CD4-positive, alpha-beta T cell treated with Interleukin-1 beta for 1 hour (primary cell): ENCODE data around the gene SH3TC1.

ENCODE experiments used
- DNase-seq, 2 donors: peaks; one replicate each; pipeline ENCODE4 v3.0.0-alpha.2; 2020 to 2022

The SH3TC1 gene

DNA sequence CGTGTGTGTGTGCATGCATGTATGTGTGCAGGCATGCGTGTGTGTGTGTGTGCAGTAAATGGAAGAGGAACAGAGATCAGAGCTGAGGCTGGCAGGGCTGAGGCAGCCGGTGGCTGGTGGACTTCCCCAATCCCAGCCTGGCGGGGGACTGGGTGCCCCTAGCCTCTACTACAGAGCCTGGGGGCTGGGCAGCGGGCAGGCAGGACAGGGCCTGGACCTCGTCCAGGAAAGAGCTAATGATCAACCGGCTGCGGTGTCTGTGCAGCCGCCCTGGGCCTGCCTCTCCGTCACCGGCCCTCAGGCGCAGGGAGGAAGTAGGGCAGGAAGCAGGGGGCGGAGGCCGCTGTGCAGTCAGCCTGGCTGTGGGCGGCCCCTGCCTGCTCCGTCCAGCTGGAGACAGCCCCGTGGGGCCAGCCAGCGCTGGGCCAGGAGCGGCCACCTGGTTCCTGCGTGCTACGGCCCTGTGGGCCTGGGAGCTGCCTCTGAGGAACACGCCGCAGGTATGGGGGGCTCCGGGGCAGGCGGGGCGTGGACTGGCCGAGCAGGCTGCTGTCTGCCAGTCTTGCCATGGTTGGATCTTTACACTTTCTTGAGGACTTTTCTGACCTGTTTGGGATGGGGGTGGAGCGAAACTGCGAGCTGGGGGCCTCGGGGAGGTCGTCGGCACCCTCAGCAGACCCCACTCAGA, at the start of gene SH3TC1:
Gene SH3TC1, plus strand, starts transcription at position 385 of the 688 bp plus-strand sequence. CDS start 5,905 bp downstream, outside the sequence.
- peak; percentile 64 to 79 for DNase-seq

DNA sequence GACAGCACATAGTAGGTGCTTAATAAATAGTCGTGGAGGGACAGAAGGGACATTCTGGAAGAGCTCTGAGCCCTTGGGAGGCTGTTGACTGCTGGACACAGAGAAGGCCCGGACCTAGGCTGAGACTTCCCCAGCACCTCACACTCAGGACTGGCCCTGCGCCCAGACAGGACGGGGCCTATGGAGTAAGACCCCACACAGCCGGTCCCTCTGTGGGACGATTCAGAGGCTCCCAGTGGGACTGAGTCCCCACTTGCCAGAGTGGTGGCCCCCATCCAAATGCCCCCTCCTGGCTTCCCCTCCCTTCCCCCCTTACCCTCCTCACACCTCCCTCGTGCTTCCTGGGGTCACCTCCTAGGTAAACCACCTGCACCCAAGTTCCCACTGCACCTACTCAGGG, 49.4 kb upstream of the SH3TC1 start:
- DNase-seq = no peak

DNA sequence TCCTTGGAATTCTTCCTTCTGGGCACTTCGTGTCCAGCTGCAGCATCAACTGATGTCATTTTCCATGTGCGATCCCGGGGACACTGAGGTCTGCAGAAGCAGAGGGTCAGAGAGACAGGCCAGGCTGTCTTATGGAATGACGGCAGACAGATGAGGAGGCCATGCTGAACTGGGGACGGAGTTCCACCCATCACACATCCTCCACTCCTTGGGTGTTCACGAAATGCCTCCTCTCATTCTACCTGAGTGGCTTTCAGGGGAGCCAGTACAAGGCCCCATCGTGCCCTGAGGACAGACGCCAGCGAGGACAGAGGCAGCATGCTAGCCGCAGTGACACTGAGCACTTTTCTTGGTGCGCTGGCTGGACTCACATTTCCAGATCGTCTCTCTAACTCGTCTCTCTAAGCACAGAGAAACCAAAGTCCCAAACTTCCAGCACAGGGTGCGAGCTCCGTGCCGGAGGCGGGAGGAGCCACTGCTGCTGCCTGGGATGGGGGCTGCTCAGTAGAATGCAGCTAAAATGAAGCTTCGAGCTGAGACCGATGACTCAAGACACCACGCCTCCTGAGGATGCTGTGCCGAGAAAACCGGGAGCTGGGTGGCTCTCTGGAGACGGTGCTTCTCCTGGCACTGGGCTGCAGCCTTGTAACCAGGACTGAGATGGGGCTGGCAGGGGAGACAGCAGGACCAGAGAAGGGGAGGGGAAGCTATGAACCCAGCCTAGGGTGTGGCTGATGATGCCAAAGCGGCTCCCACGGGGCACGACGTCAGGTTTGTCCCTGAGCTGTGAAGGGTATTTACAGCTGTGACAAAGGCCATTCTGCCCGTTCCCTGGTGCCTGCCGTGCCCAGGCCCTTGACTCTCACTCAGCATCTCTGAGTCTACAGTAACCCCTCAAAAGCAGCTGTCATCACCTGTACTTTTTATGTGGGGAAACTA, 48.7 kb upstream of the SH3TC1 start:
- no peak for DNase-seq

DNA sequence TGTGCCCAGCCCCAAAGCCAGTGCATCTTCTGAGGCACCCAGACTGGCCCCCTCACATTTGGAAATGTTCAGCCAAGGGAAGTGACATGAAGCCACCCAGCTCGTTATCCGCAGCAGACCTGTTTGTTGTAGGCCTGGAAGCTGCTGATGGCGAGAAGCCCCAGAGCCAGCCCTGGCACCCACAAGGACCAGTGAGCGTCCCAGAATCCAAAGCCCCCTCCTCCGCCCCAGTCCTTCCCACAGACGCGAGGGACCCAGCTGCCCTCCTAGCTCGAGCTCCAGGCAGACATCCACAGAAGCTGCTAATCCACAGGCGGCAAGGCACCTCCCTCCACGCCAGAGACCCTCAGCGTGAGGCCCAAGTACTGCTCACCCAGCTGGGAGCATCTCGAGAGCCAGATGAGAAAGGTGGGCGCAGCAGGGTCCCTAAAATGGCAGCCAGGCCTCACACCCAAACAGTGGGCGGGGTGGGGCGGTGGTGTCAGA, 47.9 kb upstream of the SH3TC1 start:
- no peak for DNase-seq

DNA sequence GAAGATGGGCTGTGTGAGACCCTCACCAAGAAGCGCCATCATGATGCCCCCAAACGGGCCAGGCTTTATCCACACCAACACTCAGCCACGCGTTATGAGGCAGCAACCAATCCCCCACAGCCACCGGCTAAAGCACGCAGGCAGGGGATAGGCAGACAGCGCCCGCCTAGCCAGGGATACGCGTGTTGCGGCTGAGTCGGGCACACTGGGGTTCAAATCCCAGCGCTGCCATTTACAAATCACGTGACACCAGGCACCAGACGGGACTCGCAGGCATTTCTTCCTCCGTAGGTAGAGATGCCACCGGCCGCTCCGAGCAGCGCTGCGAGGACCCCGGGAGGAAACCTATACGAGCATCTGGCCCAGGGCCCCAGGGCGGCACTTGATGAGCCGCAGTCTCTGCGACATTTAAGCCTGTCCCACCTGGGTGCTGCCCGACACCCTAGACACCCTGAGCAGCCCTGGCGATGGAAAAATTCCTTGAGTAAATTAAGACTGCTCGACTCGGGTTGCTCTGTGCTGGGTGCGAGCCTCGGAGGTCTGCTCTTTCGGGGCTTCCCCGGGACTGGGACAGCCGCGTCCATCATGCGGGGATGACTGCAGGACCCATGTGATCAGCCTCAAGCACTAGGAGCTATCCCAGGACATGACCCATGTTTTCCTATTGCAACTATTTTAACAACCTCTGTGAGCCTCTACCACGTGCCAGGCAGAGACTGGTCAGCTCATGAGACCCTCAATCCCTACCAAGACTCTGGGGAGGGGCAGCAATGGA, 46.8 kb upstream of the SH3TC1 start:
- DNase-seq = no peak

DNA sequence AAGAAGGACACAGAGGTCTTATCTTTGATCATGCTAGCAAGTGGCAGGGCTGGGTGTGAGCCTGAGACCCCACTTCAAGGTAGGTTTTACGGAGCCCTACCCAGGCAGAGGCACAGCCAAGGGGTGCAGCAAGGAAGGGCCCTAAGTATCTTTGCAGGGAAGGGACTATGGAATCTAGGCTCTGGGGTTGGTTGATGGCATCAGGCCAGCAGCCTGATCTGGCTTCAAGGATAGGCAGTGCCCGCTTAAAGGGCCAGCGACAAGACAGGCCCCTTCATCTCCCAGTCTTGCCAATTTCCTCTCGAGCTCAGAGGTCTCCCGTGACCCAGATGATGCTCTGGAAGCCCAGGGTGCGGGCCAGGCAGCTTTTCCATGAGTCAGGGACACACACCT, 46.2 kb upstream of the SH3TC1 start:
- no peak for DNase-seq

DNA sequence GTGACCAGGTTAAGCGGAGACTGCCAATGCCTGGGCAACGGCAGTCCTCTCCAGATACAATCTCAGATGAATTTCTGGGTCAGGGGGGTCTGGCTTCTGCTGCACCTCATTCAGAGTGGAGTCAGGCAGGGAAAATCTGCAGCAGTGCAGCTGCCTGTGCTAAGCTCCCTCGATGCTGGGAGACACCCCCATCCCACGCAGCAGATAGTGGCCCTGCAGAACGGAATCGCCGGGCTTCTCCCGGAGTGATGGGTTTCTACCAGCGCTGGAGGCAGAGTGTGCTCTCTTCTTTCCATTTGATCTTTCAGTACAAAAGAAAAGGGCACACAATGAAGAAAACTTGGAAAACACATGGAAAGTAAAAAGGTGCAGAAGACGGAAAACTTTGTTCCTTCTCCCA, 45.6 kb upstream of the SH3TC1 start:
- DNase-seq = no peak

DNA sequence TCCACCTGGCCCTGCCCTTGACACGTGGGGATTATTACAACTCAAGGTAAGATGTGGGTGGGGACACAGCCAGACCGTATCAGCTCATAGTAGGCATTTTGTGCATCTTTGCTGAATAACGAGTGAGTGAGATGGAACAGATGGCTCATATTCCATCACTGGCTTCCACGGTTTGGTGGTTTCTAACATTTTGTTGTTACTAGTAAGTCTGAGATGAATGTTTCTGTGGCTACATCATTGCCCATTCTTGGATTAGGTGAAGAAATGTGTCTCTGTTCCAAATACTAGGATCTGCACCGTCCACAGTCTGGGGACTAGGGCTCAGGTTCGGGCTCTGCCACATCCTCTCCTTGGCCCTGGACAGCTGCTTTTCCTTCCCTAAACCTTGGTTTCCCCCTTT, 44.0 kb upstream of the SH3TC1 start:
- no peak for DNase-seq

DNA sequence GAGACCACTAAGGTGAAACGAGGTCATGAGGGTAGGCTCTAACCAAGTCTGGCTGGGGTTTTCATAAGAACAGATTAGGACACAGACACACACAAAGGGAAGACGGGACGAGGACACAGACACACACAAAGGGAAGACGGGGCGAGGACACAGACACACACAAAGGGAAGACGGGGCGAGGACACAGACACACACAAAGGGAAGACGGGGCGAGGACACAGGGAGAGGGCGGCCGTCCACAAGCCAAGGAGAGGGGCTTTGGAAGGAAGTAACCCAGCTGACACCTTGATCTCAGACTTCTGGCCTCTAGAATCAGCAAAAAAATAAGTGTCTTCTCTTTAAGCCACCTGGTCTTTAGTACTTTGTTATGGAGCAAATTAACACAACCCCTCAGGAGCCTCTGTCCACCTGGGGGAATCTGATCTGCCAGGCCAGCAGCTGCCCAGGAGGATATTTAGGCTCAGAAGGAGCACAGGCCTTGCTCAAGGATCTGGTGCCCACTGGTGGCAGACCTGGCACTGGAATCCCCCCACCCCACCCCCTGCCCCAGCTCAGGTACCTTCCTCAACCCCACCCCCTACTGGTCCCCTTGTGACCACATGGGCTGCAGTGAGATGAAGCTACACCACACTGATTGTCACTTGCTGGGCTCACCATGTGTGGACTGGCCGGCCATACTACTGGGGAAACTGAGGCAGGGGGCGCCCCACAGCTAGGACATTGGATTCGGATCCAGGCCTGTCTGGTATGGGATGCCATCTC, 43.2 kb upstream of the SH3TC1 start:
- no peak for DNase-seq

DNA sequence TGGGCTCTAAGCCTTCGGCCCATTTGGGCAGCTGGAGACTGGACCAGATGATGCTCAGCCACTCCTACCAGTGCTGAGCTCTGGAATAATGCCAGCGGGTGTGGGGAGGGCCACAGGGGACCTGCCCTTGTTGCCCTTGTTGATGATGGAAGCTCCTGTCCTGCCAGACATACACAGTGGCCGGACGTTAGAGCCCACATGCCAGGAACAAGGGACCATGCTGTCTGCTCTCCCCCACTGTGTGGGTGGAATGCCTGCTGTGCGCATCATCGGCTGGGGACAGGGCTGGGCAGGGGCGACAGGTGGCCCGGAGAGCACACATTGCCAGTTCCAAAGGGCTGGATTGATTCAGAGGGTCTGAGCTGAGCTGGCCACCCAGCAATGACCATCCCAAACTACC, 42.5 kb upstream of the SH3TC1 start:
- no peak for DNase-seq

DNA sequence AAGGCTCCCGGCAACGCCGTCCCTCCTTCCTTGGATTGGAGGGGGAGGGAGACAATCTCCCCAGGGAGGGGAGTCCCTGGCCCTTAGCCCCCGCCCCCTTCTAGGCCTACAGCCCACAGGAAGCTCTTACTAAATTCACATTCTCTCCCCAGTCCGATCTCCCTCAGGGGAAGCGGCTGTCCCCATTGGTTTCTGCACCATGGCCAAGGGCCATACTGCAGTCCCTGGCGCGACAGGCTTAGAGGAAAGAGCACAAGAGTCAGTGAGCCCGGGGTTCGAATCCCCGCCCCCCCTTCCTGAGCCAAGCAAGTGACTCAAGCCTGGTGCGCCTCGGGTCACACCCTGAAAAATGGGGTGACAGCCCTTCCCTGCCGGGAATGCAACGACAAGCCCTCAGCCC, 41.6 kb upstream of the SH3TC1 start:
- DNase-seq = no peak

DNA sequence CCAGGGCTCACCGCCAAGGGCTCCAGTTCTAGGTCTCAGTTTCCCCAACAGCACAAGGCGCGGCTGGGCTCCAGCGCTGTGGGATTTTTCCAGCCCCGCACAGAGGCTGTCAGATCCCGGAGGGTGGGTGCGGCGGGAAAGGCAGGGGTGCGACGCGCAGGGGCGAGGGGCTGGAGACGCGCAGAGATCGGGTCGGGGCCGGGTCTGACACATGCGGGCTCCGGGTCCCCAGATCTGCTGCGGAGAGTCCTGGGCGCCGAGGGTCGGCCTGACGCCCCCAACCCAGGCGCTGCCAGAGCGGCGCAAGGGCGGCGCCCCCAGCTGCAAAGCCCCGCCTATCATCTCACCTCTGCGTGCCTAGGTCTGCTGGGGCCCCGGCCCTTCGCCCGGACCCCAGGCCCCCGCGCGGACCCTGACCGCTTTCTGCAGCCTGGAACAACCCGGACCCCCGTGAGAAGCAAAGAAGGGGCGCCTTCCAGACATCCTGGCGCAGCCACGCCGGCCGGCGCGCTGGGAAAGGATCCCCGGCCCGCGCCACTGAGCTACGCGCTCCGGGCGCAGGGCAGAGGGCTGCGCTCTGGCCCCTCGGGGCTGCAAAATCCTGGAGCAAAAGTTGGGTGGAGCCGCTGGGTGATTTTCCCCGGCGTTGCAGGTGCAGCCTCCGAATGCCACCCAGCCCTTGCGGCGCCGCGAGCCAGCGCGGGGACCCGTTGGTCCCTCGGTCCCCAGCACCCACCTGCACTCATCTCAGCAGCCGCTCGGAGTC, 41.0 kb upstream of the SH3TC1 start:
- no peak for DNase-seq

DNA sequence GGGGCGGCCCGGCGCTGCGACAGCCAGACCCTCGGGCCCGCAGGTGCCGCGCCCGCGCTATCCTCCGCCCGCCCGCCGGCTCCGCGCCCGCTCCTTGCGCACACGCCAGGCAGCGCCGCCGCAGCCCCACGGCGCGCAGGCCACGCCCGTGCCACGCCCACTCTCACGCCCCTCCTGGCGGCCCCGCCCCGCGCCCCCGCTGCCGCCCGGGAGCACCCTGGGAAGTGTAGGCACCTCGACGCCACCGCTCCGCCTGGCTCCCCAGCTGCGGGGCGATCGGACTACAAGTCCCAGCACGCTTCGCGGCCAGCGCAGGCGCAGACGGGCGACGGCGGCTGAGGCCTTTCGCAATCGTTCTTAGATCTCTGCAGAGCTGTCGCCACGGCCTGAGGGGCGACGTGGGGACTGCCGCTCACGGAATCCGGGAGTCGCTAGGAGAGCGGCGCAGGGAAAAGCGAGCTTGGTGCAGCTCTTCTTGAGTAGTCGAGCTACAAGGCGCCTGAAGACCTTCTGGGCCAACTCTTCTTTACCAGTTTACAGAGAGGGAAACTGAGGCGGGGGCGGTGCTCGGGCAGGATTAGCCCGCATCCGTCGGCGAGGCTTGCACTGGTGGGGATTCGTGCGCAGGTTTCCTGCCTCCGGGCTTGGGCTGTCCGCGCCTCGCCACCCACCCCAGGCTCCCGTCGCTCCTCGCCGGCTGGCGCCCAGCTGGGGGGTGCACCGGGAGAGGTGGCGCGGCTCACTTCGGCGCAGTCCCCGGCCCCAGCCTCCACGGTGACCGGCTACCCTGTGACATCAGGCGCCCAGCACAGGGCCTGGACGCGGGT, 40.2 kb upstream of the SH3TC1 start, which contains the start of gene ABLIM2:
Gene ABLIM2, minus strand, starts transcription at position 104 of the 827 bp plus-strand sequence. CDS start 124 bp downstream, outside the sequence.
- peak; percentile 99 for DNase-seq

DNA sequence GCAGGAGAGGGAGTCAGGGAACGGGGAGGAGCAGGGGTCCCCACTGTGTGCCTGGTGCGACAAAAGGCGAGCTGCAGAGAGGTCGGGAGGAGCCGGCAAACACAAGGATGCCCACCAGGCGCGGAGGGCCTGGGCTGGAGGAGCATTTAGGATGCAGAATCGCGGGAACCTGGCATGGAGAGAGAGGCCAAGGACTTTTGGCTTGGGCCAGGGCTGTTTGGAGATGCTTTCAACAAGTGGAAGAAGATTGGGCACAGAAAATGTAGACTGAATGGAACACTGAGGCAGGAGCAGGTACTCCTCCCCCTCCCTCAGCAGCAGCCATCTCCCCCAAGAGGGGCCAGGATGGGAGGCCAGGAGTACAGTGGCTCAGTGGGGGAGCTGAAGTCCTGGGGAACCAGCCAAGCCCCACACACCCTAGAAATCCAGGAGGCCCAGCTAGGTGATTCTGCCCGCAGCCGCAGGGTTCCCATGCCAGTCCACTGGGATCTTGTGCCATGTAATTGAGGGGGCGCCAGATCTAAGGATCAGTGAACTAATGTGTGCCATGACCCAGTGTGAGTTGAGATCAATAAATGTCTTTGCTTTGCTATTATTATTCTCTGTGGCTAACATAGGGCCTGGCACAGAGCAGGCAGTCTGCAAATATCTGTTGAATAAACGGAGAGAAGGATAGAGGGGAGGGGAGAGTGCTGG, 39.4 kb upstream of the SH3TC1 start:
- no peak for DNase-seq

DNA sequence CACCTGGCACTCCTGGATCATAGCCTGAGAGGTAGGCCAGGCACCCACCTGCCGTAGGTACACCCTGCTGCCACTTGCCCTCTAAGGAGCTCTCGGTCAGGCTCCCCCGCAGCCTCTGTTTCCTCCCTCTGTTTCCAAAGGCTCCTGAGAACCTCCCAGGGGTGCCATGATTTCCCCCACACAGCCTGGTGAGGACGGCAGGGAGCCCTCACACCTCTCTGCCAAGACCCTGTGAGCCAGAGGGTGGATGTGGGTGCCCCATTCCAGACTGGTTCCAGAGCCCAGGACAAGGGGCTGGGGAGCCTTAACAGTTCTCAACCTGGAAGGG, 38.9 kb upstream of the SH3TC1 start:
- no peak for DNase-seq

DNA sequence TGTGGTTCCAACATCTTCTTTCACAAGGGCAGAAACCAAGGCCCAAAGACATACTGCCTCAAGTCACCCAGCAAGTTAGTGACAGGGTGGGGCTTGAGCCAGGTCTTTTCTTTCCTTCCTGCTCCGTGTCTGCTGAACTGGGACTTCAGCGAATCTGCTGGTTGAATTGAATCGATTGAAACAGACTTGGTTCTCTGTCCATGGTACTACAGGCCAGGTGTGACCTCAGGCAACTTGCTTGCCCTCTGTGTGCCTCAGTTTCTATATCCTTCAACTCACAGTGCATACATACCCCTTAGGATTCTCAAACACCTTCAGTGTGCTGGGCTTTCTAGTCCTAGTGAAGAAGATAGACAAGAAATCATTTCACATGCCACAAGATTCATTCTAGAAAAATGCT, 38.5 kb upstream of the SH3TC1 start:
- DNase-seq = no peak

DNA sequence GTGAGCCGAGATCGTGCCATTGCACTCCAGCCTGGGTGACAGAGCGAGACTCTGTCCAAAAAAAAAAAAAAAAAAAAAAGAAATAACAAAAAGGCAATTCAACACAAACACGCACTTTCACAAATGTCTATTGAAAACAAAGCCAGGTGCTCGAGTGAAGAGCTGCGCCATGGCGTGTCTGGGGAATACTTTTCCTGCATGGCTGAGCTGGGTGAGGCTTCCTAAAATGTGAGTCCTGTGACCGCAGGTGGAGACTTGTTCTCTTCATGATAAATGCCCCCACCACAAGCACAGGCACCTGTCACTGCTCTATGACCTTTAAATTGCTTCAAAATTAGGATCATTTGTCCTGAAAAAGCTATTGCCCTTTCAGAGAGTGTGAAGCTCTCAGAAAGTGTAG, 36.5 kb upstream of the SH3TC1 start:
- DNase-seq = peak in 1 of 2 donors; percentile 67

DNA sequence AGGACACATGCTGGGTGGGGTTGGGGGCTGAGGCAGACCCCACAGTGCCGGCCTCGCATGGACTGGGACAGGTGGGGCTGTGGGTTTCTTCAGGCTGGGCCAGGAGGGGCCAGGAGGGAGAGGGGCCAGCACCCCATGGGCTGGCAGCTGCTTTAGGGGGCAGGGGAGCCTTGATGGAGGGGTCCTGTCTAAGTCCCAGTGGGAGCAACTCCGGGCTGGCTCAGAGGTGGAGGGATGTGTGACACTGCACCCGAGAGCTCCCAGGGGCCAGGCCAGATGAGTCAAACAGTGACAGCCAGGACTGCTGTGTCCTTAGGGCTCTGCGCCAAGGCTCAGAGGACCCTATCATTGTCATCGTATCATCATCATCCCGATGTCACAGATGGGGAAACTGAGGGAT, 36.1 kb upstream of the SH3TC1 start:
- no peak for DNase-seq

DNA sequence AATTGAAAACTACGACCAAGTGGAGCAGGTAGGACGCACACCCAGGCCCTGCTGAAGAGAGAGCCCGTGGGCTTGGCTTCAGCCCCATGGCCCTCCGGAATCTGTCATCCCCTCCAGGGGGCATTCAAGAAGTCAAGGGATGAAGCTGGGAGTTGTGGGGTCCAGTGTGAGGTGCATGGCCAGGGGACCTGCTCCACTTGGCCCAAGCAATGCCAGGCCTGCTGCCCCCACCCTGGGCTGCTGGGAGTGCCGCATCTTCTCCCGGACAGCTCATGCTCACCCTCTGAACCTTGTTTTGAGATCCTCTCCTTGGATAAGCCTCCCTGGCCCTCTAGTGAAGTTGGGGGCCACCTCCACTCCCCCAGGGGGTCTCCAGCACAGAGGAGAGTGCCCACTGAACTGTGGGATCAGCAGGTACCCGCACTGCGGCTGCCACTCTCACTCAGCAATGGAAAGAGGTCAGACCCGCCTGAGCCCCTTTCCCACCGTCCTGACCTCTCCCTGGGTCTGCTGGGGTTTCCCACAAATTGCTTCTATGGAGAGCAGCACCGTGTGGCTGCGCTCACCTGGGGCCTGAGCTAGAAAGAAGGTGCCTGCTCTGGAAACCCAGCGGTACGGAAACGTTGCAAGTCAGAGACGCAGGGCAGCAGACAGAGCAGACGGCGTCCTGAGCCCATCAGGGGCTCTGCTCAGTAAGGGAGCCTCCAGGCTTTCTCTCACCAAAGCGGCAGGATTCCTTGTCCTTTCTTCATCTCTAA, 35.5 kb upstream of the SH3TC1 start:
- no peak for DNase-seq
